Calu3 (cell line): Measurements from ENCODE around the gene CDC73. TPM values are rescaled to one million over a fixed set of nuclear protein-coding genes. Genes with fewer than 3 reads are reported as not detected.
"Not testable (repeated sequence)": the region's sequence is repeated elsewhere in the genome, so short reads cannot be mapped to it uniquely, and the experiment has no call there.

Experiments
- BruUV-seq: library from RNA; stranded (reverse); fragments of 400-500 nt; replicated peaks from 2 replicates; lab custom pipeline; 2021; lab: Mats Ljungman, UMichigan
- CTCF ChIA-PET: fragments of 300-600 bp; sonication (Branson Sonifier 250); formaldehyde crosslinking; loops from one replicate; lab custom pipeline; 2022; ENCODE audit warnings: antibody characterized with exemption; lab: Charles Lee
- DNase-seq: peaks from one replicate; pipeline ENCODE4 v3.0.0; 2022
- H3K27ac Mint-ChIP-seq: one replicate; pipeline ENCODE4 v1.8.0; 2022; ENCODE audit warnings: mixed read lengths; ENCODE audit not compliant: unreplicated experiment
- H3K27me3 Mint-ChIP-seq: one replicate; pipeline ENCODE4 v1.8.0; 2022; ENCODE audit warnings: mixed read lengths; ENCODE audit not compliant: unreplicated experiment
- H3K36me3 Mint-ChIP-seq: one replicate; pipeline ENCODE4 v1.8.0; 2022; ENCODE audit warnings: mild to moderate bottlenecking, moderate library complexity, mixed read lengths; ENCODE audit not compliant: insufficient read depth, unreplicated experiment
- H3K4me1 Mint-ChIP-seq: one replicate; pipeline ENCODE4 v1.8.0; 2022; ENCODE audit warnings: mild to moderate bottlenecking, low read depth, mixed read lengths; ENCODE audit not compliant: unreplicated experiment
- H3K4me3 Mint-ChIP-seq: one replicate; pipeline ENCODE4 v1.8.0; 2022; ENCODE audit warnings: mild to moderate bottlenecking, low read depth, moderate library complexity, mixed read lengths; ENCODE audit not compliant: unreplicated experiment
- H3K9me3 Mint-ChIP-seq: one replicate; pipeline ENCODE4 v1.8.0; 2022; ENCODE audit warnings: low read depth, mixed read lengths; ENCODE audit not compliant: unreplicated experiment
- intact Hi-C: fragments of 100-400 bp; cut with micrococcal nuclease; formaldehyde crosslinking; loops from one replicate; pipeline ENCODE4 v1.10.0; 2022; ENCODE audit not compliant: unreplicated experiment
- total RNA-seq: library from RNA; stranded (reverse); gene quantifications from 2 replicates; pipeline ENCODE4 v1.2.3, GENCODE V29; 2022
- TF ChIP-seq, protein P1 (sequence below): fragments of 200-600 bp; IDR thresholded peaks from one replicate; pipeline ENCODE4 v1.8.0; 2022; ENCODE audit warnings: antibody characterized with exemption; ENCODE audit not compliant: unreplicated experiment

CDC73 gene
- total RNA-seq, 1 experiment from 2014 or later: 75.2 TPM

DNA sequence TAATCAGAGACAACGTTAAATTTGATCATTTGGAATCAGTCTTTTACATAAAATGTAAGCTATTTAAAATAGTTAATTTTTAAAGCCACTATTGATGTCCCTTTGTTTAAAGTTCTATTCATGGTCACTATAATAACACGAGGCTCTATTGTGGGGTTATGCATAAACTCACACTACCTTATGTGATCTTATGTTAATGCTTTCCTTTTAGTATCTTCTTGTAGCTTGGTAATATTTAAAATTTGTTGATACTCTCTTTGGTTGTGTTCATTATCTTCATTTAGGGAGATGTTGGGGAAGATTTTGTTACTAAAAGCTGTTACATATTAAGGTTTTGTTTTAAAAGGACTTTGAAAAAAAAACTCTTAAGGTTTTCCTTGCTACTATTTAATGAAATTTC, 63.4 kb downstream of the CDC73 start:
- H3K27me3 Mint-ChIP-seq: no peaks in the 10 kb centered on the region
- CTCF ChIA-PET: no interaction called here
- TF ChIP-seq, protein P1, sequence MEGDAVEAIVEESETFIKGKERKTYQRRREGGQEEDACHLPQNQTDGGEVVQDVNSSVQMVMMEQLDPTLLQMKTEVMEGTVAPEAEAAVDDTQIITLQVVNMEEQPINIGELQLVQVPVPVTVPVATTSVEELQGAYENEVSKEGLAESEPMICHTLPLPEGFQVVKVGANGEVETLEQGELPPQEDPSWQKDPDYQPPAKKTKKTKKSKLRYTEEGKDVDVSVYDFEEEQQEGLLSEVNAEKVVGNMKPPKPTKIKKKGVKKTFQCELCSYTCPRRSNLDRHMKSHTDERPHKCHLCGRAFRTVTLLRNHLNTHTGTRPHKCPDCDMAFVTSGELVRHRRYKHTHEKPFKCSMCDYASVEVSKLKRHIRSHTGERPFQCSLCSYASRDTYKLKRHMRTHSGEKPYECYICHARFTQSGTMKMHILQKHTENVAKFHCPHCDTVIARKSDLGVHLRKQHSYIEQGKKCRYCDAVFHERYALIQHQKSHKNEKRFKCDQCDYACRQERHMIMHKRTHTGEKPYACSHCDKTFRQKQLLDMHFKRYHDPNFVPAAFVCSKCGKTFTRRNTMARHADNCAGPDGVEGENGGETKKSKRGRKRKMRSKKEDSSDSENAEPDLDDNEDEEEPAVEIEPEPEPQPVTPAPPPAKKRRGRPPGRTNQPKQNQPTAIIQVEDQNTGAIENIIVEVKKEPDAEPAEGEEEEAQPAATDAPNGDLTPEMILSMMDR: no peak
- no peaks in the 10 kb centered on the region for H3K36me3 Mint-ChIP-seq
- intact Hi-C loops: loop anchor here (10.0 kb wide), 2 partner anchors 370 to 580 kb away; no protein-coding TSS in a partner anchor
- H3K9me3 Mint-ChIP-seq: no peaks in the 10 kb centered on the region
- no peak overlapping the region for H3K27ac Mint-ChIP-seq
- no TSS peak for BruUV-seq
- no peak for DNase-seq
- no peak overlapping the region for H3K4me3 Mint-ChIP-seq
- peaks cover 28% of the 10 kb centered on the region for H3K4me1 Mint-ChIP-seq

DNA sequence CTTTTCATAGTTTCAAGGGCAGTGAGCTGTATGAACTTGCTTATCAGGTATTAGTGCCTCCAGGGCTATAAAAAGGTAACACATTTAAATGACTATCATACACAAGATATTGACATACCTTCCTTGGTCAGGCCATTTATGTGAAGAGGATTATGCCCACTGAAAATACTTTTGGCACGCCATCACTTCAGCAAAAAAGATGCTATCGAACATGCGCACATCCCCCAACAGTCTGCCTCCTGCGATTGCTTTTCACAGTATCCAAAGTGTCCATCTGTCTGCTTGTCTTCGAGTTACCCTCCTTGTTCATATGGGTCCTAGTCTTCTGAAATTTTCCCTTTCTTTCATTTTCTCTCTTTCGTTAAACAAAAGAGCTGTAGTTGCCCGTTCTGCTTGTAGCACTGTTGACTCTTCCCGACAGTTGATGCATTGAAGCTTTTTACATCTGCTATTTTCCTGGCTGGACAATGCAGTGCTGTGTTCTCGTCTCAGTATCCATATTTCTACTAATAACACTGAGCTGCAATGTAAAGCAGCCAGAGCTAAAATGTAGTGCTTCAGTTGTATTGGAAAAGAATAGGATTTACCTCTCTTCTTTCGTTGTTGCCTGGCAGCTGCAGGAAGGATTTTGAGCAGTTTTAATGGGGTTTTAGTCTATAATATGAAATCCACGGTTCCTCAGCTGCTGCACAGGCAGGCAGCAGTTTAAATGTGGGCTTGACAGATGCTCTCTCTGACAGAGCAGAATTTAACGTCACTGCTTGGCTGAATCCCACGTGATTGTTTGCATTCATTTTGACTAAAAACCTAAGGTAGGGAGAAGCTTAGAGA, 64.3 kb downstream of the CDC73 start, which contains the start of gene B3GALT2:
Gene B3GALT2, minus strand, starts transcription at position 713 of the 831 bp plus-strand sequence. CDS start 5,051 bp downstream, outside the sequence.
- no peaks in the 10 kb centered on the region for H3K36me3 Mint-ChIP-seq
- H3K9me3 Mint-ChIP-seq: no peaks in the 10 kb centered on the region
- TF ChIP-seq, protein P1: no peak
- H3K4me3 Mint-ChIP-seq: peak within 1 kb of the TSS; percentile 58
- no peak for DNase-seq
- CTCF ChIA-PET: interaction anchor here (0.8 kb wide), 1 partner anchor 19 kb away, joined by 3 read pairs; no protein-coding TSS in a partner anchor
- no peaks in the 10 kb centered on the region for H3K27me3 Mint-ChIP-seq
- peak within 1 kb of the TSS; percentile 30 for H3K27ac Mint-ChIP-seq
- BruUV-seq: no TSS peak
- peaks cover 36% of the 10 kb centered on the region for H3K4me1 Mint-ChIP-seq
- intact Hi-C loops: loop anchor here (10.0 kb wide), 2 partner anchors 369 to 579 kb away; no protein-coding TSS in a partner anchor

DNA sequence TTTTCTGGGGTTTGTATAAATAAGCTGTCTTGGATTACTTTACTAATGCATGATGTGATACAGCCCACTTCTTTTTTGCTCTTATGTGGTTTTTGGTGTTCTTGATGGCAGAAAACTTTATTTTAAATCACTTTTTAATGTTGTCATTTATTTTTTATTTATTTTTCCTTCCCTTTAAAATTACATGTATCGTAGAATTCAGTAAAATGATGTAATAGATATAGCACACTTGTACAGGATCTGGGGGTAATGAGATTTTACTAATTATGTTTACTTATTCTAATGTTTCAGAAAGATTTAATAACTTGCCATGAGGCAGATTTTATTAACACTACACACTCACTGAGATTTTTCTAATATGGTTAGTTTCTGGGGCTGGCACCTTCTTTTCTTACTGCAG, 65.3 kb downstream of the CDC73 start:
- CTCF ChIA-PET: no interaction called here
- H3K27ac Mint-ChIP-seq: peak overlapping the region; percentile 30
- no peak for DNase-seq
- H3K4me1 Mint-ChIP-seq: peaks cover 28% of the 10 kb centered on the region
- no peaks in the 10 kb centered on the region for H3K36me3 Mint-ChIP-seq
- no TSS peak for BruUV-seq
- TF ChIP-seq, protein P1: no peak
- no peak overlapping the region for H3K4me3 Mint-ChIP-seq
- H3K9me3 Mint-ChIP-seq: no peaks in the 10 kb centered on the region
- H3K27me3 Mint-ChIP-seq: no peaks in the 10 kb centered on the region
- intact Hi-C loops: loop anchor here (10.0 kb wide), 2 partner anchors 368 to 578 kb away; no protein-coding TSS in a partner anchor

DNA sequence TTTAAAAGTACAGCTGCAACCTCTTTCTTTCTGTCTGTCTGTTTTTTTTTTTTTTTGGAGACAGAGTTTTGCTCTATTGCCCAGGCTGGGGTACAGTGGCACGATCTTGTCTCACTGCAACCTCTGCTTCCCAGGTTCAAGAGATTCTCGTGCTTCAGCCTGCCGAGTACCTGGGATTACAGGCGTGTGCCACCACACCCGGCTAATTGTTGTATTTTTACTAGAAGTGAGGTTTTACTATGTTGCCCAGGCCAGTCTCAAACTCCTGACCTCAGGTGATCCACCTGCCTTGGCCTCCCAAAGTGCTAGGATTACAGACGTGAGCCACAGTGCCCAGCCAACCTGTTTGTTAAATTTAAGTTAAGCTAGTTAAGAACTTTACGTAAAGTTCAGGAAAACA, 67.1 kb downstream of the CDC73 start:
- H3K27me3 Mint-ChIP-seq, H3K27ac Mint-ChIP-seq, BruUV-seq, CTCF ChIA-PET, DNase-seq, H3K36me3 Mint-ChIP-seq, H3K4me3 Mint-ChIP-seq, H3K9me3 Mint-ChIP-seq: not testable (repeated sequence)
- intact Hi-C loops: loop anchor here (10.0 kb wide), 2 partner anchors 366 to 576 kb away; no protein-coding TSS in a partner anchor
- H3K4me1 Mint-ChIP-seq: peaks cover 28% of the 10 kb centered on the region
